ENCODE measurements around the gene CCS. TPM values are rescaled to one million over a fixed set of nuclear protein-coding genes. Genes with fewer than 3 reads are reported as not detected.

CCS gene
- total RNA-seq, 1 donor from 2014 or later, result 79.8 TPM

- no peaks in the 10 kb centered on the region for H3K9me3 Mint-ChIP-seq
- H3K36me3 Mint-ChIP-seq, result peaks cover 40% of the 10 kb centered on the region
- no peak overlapping the region for H3K4me3 Mint-ChIP-seq
- no peaks in the 10 kb centered on the region for H3K4me1 Mint-ChIP-seq
- no peaks in the 10 kb centered on the region for H3K27me3 Mint-ChIP-seq (ENCODE audit: low read depth)
- H3K27ac Mint-ChIP-seq, result no peak overlapping the region
- TF ChIP-seq, protein P1, sequence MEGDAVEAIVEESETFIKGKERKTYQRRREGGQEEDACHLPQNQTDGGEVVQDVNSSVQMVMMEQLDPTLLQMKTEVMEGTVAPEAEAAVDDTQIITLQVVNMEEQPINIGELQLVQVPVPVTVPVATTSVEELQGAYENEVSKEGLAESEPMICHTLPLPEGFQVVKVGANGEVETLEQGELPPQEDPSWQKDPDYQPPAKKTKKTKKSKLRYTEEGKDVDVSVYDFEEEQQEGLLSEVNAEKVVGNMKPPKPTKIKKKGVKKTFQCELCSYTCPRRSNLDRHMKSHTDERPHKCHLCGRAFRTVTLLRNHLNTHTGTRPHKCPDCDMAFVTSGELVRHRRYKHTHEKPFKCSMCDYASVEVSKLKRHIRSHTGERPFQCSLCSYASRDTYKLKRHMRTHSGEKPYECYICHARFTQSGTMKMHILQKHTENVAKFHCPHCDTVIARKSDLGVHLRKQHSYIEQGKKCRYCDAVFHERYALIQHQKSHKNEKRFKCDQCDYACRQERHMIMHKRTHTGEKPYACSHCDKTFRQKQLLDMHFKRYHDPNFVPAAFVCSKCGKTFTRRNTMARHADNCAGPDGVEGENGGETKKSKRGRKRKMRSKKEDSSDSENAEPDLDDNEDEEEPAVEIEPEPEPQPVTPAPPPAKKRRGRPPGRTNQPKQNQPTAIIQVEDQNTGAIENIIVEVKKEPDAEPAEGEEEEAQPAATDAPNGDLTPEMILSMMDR (IDR thresholded peaks at IDR 0.05; ENCODE audit: unreplicated experiment), result no peak
- no peak for DNase-seq (ENCODE audit: low spot score in 2 of 2, unreplicated experiment in 2 of 2)
Measured at GRCh38 chr11:66653123-66653522, 60.1 kb downstream of the CCS start.

Other genes starting within 250 kb of the CCS start
- 25.0 to 27.1 TPM (median 26.5 TPM) in 3 replicates for gene BRMS1, start 248.1 kb upstream of the CCS start, total RNA-seq
- 28.1 to 30.2 TPM (median 29.5 TPM) in 3 replicates for gene B4GAT1, start 245.6 kb upstream of the CCS start, total RNA-seq
- gene SLC29A2, start 221.4 kb upstream of the CCS start, total RNA-seq, result 33.0 to 35.9 TPM (median 35.7 TPM) in 3 replicates
- 1.00 to 1.2 TPM (median 1.1 TPM) in 3 replicates for gene NPAS4, start 172.2 kb upstream of the CCS start, total RNA-seq
- gene MRPL11, start 154.3 kb upstream of the CCS start, total RNA-seq, result 49.0 to 53.1 TPM (median 49.7 TPM) in 3 replicates
- 17.3 to 18.2 TPM (median 17.9 TPM) in 3 replicates for gene PELI3, start 126.3 kb upstream of the CCS start, total RNA-seq
- 40.8 to 47.2 TPM (median 42.9 TPM) in 3 replicates for gene DPP3, start 112.8 kb upstream of the CCS start, total RNA-seq
- gene BBS1, start 82.5 kb upstream of the CCS start, total RNA-seq, result 61.5 to 62.0 TPM (median 61.5 TPM) in 3 replicates
- 13.2 to 14.7 TPM (median 13.7 TPM) in 3 replicates for gene ZDHHC24, start 47.1 kb upstream of the CCS start, total RNA-seq
- gene ACTN3, start 46.3 kb upstream of the CCS start, total RNA-seq, result 0.11 to 0.13 TPM (median 0.13 TPM) in 3 replicates
- not detected in 3 replicates for gene CTSF, start 24.6 kb upstream of the CCS start, total RNA-seq
- gene CCDC87, start 122 bp upstream of the CCS start, total RNA-seq, result 0.25 to 0.42 TPM (median 0.41 TPM) in 3 replicates
- 126 to 135 TPM (median 128 TPM) in 3 replicates for gene RBM14, start 23.4 kb downstream of the CCS start, total RNA-seq
- gene RBM4, start 45.5 kb downstream of the CCS start, total RNA-seq, result 240 to 248 TPM (median 242 TPM) in 3 replicates
- gene RBM4B, start 84.7 kb downstream of the CCS start, total RNA-seq, result 38.7 to 40.7 TPM (median 39.6 TPM) in 3 replicates
- gene SPTBN2, start 136.0 kb downstream of the CCS start, total RNA-seq, result 62.0 to 63.4 TPM (median 62.4 TPM) in 3 replicates